IMR-90 (cell line): ENCODE results near the gene NPTX1. TPM values are rescaled to one million over a fixed set of nuclear protein-coding genes. Genes with fewer than 3 reads are reported as not detected.

ENCODE experiments used
- ATAC-seq: fragments of 200-7000 bp; cut with Tn5 transposase; 2 replicates; pipeline ENCODE4 v1.9.1; 2020; ENCODE audit warnings: low read depth, mild to moderate bottlenecking, moderate library complexity
- BruUV-seq: library from RNA; stranded (reverse); fragments of 400-500 nt; replicated peaks from 2 replicates; lab custom pipeline; 2021; lab: Mats Ljungman, UMichigan
- CTCF ChIA-PET: fragments of 300-600 bp; formaldehyde crosslinking; extraction: SDS; loops from one replicate; lab custom pipeline; 2021; ENCODE audit warnings: antibody characterized with exemption; lab: Yijun Ruan, JAX
- POLR2A ChIA-PET: fragments of 300-600 bp; sonication (Branson Sonifier 250); formaldehyde crosslinking; loops from one replicate; lab custom pipeline; 2022; ENCODE audit warnings: antibody characterized with exemption; ENCODE audit not compliant: unreplicated experiment; lab: Charles Lee
- DNase-seq: peaks from one replicate; pipeline ENCODE4 v3.0.0; 2013
- H2AFZ ChIP-seq: replicated peaks from 2 replicates; pipeline ENCODE3; 2013; ENCODE audit warnings: low read length, mild to moderate bottlenecking; ENCODE audit not compliant: poor library complexity
- H2AK5ac ChIP-seq: 2 replicates; pipeline ENCODE4 v1.6.1; 2013; ENCODE audit warnings: low read depth, low read length, inconsistent platforms
- H2AK9ac ChIP-seq: replicated peaks from 2 replicates; pipeline ENCODE3; 2013; ENCODE audit warnings: mild to moderate bottlenecking, low read depth, low read length, moderate library complexity; ENCODE audit not compliant: poor library complexity
- H2BK120ac ChIP-seq: 2 replicates; pipeline ENCODE4 v1.6.1; 2013; ENCODE audit warnings: low read depth, low read length, inconsistent platforms
- H2BK15ac ChIP-seq: 3 replicates; pipeline ENCODE4 v1.6.1; 2013; ENCODE audit warnings: low read depth, low read length, inconsistent platforms
- H2BK20ac ChIP-seq: 2 replicates; pipeline ENCODE4 v1.6.1; 2013; ENCODE audit warnings: low read depth, mild to moderate bottlenecking, inconsistent platforms, low read length, moderate library complexity
- H2BK5ac ChIP-seq: 2 replicates; pipeline ENCODE4 v1.6.1; 2013; ENCODE audit warnings: mild to moderate bottlenecking, low read depth, low read length, inconsistent platforms; ENCODE audit not compliant: poor library complexity, severe bottlenecking
- H3K14ac ChIP-seq: replicated peaks from 2 replicates; pipeline ENCODE4 v1.6.1; 2013; ENCODE audit warnings: low read depth, low read length, inconsistent platforms
- H3K18ac ChIP-seq: 2 replicates; pipeline ENCODE4 v1.6.1; 2013; ENCODE audit warnings: low read depth, low read length, control low read depth
- H3K23ac ChIP-seq: 2 replicates; pipeline ENCODE4 v1.6.1; 2013; ENCODE audit warnings: low read depth, low read length, inconsistent platforms
- H3K27ac ChIP-seq: 2 replicates; pipeline ENCODE4 v1.5.1; 2013; ENCODE audit warnings: mild to moderate bottlenecking, control low read depth, low read length; ENCODE audit not compliant: insufficient read depth
- H3K27me3 ChIP-seq: 2 replicates; pipeline ENCODE4 v1.6.1; 2013; ENCODE audit warnings: low read length; ENCODE audit not compliant: control insufficient read depth, insufficient read depth
- H3K36me3 ChIP-seq: 2 replicates; pipeline ENCODE4 v1.6.1; 2013; ENCODE audit warnings: low read length, mixed read lengths; ENCODE audit not compliant: control insufficient read depth, insufficient read depth
- H3K4ac ChIP-seq: 2 replicates; pipeline ENCODE4 v1.6.1; 2013; ENCODE audit warnings: low read depth, low read length, inconsistent platforms
- H3K4me1 ChIP-seq: 2 replicates; pipeline ENCODE4 v1.6.1; 2013; ENCODE audit warnings: low read length, mixed read lengths; ENCODE audit not compliant: control insufficient read depth, insufficient read depth
- H3K4me2 ChIP-seq: 2 replicates; pipeline ENCODE4 v1.6.1; 2013; ENCODE audit warnings: low read depth, mild to moderate bottlenecking, control low read depth, low read length, moderate library complexity
- H3K4me3 ChIP-seq: 2 replicates; pipeline ENCODE4 v1.5.1; 2013; ENCODE audit warnings: low read depth, mild to moderate bottlenecking, control low read depth, low read length, moderate library complexity; ENCODE audit not compliant: insufficient read depth
- H3K56ac ChIP-seq: 2 replicates; pipeline ENCODE4 v1.6.1; 2013; ENCODE audit warnings: low read length, inconsistent platforms; ENCODE audit not compliant: insufficient read depth; ENCODE audit errors: extremely low read depth
- H3K79me1 ChIP-seq, 2 experiments: 2 replicates each; pipeline ENCODE4 v1.6.1; 2013; ENCODE audit warnings: low read length in 2 of 2, inconsistent platforms in 1 of 2, low read depth in 1 of 2
- H3K9ac ChIP-seq: 2 replicates; pipeline ENCODE4 v1.6.1; 2013; ENCODE audit warnings: low read depth, low read length, control low read depth
- H3K9me1 ChIP-seq: 2 replicates; pipeline ENCODE4 v1.6.1; 2013; ENCODE audit warnings: low read length, inconsistent platforms; ENCODE audit not compliant: insufficient read depth
- H3K9me3 ChIP-seq: 2 replicates; pipeline ENCODE4 v1.6.1; 2013; ENCODE audit warnings: low read length; ENCODE audit not compliant: control insufficient read depth, insufficient read depth
- H4K20me1 ChIP-seq: 2 replicates; pipeline ENCODE4 v1.6.1; 2013; ENCODE audit warnings: low read length, inconsistent platforms; ENCODE audit not compliant: insufficient read depth
- H4K5ac ChIP-seq: 2 replicates; pipeline ENCODE4 v1.6.1; 2013; ENCODE audit warnings: mild to moderate bottlenecking, low read depth, low read length, control low read depth
- H4K8ac ChIP-seq, 2 experiments: 2 replicates each; pipeline ENCODE4 v1.6.1; 2013; ENCODE audit warnings: low read depth in 2 of 2, low read length in 2 of 2, control low read depth in 1 of 2, inconsistent platforms in 1 of 2
- H4K91ac ChIP-seq: 2 replicates; pipeline ENCODE4 v1.6.1; 2013; ENCODE audit warnings: low read depth, low read length, inconsistent platforms; ENCODE audit not compliant: insufficient read depth
- BHLHE40 ChIP-seq: fragments of 150-350 bp; IDR thresholded peaks from 2 replicates; pipeline ENCODE4 v1.6.1; 2016; ENCODE audit warnings: mild to moderate bottlenecking, low read depth, low read length
- CHD1 ChIP-seq: IDR thresholded peaks from 2 replicates; pipeline ENCODE4 v1.6.1; 2012; ENCODE audit warnings: low read depth, low read length, improper control_type of control experiment
- MAFK ChIP-seq: IDR thresholded peaks from 2 replicates; pipeline ENCODE4 v1.6.1; 2012; ENCODE audit warnings: low read depth, low read length, improper control_type of control experiment
- MAZ ChIP-seq: IDR thresholded peaks from 2 replicates; pipeline ENCODE4 v1.6.1; 2012; ENCODE audit warnings: low read depth, mild to moderate bottlenecking, low read length, improper control_type of control experiment, moderate library complexity, borderline replicate concordance
- RAD21 ChIP-seq: IDR thresholded peaks from 2 replicates; pipeline ENCODE4 v1.6.1; 2012; ENCODE audit warnings: low read length, improper control_type of control experiment
- SMC3 ChIP-seq: fragments of 150-350 bp; IDR thresholded peaks from 2 replicates; pipeline ENCODE4 v1.6.1; 2016; ENCODE audit warnings: low read depth, mild to moderate bottlenecking, antibody characterized with exemption, low read length, moderate library complexity
- WGBS, 2 experiments: methylation state at CpG; one replicate each; pipeline versions ENCODE4 v1.1.5 to v1.1.7; 2013; ENCODE audit warnings: missing lambda C conversion rate in 2 of 2; ENCODE audit not compliant: insufficient read length in 1 of 2; ENCODE audit errors: extremely low coverage in 2 of 2; 5-methylcytosine and 5-hydroxymethylcytosine counted together
- dilution Hi-C: fragments of 300-500 bp; cut with HindIII; formaldehyde crosslinking; loops from one replicate; pipeline ENCODE4 v1.14.3; 2018; ENCODE audit warnings: low sequenced_read_pairs; ENCODE audit not compliant: unreplicated experiment
- in situ Hi-C: fragments of 300-500 bp; cut with MboI; formaldehyde crosslinking; loops from 3 replicates; pipeline ENCODE4 v1.14.3; 2019; ENCODE audit warnings: low sequenced_read_pairs, inconsistent platforms, mixed read lengths
- intact Hi-C: fragments of 100-400 bp; cut with micrococcal nuclease; formaldehyde crosslinking; loops from 2 replicates; pipeline ENCODE4 v1.10.0; 2022
- polyA plus RNA-seq, 3 experiments: library from polyadenylated mRNA; depleted of rRNA; stranded (reverse); fragments of >200 nt; gene quantifications; 2 replicates each; pipeline ENCODE4 v1.2.3, GENCODE V29; 2012; ENCODE audit warnings: low replicate concordance in 1 of 3
- total RNA-seq: library from RNA; depleted of rRNA; stranded (reverse); fragments of >200 nt; gene quantifications from 2 replicates; pipeline ENCODE4 v1.2.3, GENCODE V29; 2012
- TF ChIP-seq, protein P1 (sequence below): fragments of 150-350 bp; IDR thresholded peaks from 2 replicates; pipeline ENCODE4 v1.6.1; 2016; ENCODE audit warnings: low read depth, mild to moderate bottlenecking, low read length, moderate library complexity, borderline replicate concordance
- TF ChIP-seq, protein P2 (sequence below): conservative IDR thresholded peaks from 2 replicates; pipeline ENCODE4 v1.5.1; 2012; ENCODE audit warnings: mild to moderate bottlenecking, low read depth, low read length, improper control_type of control experiment

Gene NPTX1
- total and polyA plus RNA-seq, 2 of the 4 experiments (the other 2 are of a cell fraction), result 20.8 to 39.5 TPM

DNA sequence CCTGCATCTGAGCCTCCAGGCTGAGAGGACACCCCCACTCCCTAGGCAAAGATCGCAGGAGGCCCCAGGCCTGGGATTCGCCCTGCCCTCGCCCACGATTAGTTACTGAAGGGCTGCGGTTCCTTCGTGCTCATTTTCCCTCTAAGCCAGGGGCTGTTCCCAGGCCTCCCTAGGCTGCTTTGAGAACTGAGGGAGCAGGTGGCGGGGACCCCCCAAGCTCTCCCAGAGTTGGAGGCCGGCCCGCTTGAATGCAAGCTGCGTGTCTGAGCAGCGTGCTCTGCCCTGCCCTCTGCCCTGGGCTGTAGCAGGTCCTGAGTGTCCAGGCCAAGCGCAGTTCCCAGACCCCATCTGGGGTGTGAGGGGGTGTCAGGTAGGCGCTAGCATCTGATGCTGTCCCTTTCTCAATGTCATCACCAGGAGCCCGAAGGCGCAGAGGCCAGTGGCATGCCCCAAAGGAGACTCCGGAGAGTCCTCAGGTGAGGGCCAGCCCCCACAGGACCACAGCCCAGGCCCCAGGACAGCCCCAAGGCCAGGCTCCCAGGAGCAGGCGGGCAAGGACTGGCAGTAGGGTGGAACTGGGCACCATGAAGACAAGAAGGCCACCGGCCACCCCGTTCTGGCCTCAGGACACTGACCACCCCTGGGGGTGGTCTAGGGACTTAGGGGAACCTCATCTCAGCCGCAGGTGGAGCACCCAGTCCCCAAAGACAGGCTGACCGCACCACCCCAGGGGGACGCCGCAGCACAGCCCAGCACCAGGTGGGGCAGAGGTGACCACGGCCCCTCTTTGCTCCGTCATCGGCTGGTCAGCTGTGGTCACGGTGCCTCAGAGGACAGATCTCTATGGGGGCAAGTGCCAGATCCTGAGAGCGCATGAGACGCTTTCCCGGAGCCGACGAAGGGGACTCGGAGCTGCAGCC is 46.8 kb downstream of the NPTX1 start:
- H3K56ac ChIP-seq, result no peak overlapping the region
- H3K9me1 ChIP-seq, result no peaks in the 10 kb centered on the region
- TF ChIP-seq MAZ (no peak), CHD1 (no peak), RAD21 (no peak), MAFK (no peak), BHLHE40 (no peak), SMC3 (no peak)
- TF ChIP-seq, protein P1, sequence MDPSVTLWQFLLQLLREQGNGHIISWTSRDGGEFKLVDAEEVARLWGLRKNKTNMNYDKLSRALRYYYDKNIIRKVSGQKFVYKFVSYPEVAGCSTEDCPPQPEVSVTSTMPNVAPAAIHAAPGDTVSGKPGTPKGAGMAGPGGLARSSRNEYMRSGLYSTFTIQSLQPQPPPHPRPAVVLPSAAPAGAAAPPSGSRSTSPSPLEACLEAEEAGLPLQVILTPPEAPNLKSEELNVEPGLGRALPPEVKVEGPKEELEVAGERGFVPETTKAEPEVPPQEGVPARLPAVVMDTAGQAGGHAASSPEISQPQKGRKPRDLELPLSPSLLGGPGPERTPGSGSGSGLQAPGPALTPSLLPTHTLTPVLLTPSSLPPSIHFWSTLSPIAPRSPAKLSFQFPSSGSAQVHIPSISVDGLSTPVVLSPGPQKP, result no peak
- TF ChIP-seq, protein P2, sequence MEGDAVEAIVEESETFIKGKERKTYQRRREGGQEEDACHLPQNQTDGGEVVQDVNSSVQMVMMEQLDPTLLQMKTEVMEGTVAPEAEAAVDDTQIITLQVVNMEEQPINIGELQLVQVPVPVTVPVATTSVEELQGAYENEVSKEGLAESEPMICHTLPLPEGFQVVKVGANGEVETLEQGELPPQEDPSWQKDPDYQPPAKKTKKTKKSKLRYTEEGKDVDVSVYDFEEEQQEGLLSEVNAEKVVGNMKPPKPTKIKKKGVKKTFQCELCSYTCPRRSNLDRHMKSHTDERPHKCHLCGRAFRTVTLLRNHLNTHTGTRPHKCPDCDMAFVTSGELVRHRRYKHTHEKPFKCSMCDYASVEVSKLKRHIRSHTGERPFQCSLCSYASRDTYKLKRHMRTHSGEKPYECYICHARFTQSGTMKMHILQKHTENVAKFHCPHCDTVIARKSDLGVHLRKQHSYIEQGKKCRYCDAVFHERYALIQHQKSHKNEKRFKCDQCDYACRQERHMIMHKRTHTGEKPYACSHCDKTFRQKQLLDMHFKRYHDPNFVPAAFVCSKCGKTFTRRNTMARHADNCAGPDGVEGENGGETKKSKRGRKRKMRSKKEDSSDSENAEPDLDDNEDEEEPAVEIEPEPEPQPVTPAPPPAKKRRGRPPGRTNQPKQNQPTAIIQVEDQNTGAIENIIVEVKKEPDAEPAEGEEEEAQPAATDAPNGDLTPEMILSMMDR, result no peak
- H2BK20ac ChIP-seq, result no peak overlapping the region
- no peak overlapping the region for H2BK5ac ChIP-seq
- no peak overlapping the region for H2BK120ac ChIP-seq
- CTCF ChIA-PET, result no interaction called here
- H4K8ac ChIP-seq, result no peak overlapping the region
- H3K4ac ChIP-seq, result no peak overlapping the region
- no peaks in the 10 kb centered on the region for H3K9me3 ChIP-seq
- POLR2A ChIA-PET, result no interaction called here
- no peak overlapping the region for H3K27ac ChIP-seq
- H2BK15ac ChIP-seq, result no peak overlapping the region
- 92% methylated on average over 19 of the region's 33 CpGs; no CpG with 5 or more reads in 1 of the 2 experiments for WGBS, 2 experiments
- no peak overlapping the region for H3K23ac ChIP-seq
- no peak overlapping the region for H2AFZ ChIP-seq
- peaks cover 2% of the 10 kb centered on the region; the same call in 1 of the 2 replicates for H3K4me1 ChIP-seq
- H4K5ac ChIP-seq, result no peak overlapping the region
- dilution Hi-C loops, result no loop called here
- no peaks in the 10 kb centered on the region for H3K27me3 ChIP-seq
- DNase-seq (no peak), ATAC-seq (no peak)
- in situ Hi-C loops, result loop anchor here (5.0 to 10.0 kb wide), 3 partner anchors 143 to 553 kb away; no protein-coding TSS in a partner anchor
- H2AK5ac ChIP-seq, result no peak overlapping the region
- H3K9ac ChIP-seq, result no peak overlapping the region
- no peak overlapping the region for H3K4me2 ChIP-seq
- no peak overlapping the region for H3K18ac ChIP-seq
- no peak overlapping the region for H3K4me3 ChIP-seq
- H2AK9ac ChIP-seq, result no peak overlapping the region
- no peak overlapping the region for H3K14ac ChIP-seq
- H4K91ac ChIP-seq, result no peak overlapping the region
- no peaks in the 10 kb centered on the region for H3K79me1 ChIP-seq
- peaks cover 7% of the 10 kb centered on the region for H4K20me1 ChIP-seq
- BruUV-seq, result no TSS peak
- H3K36me3 ChIP-seq, result peaks cover 13% of the 10 kb centered on the region; the same call in 1 of the 2 replicates
- intact Hi-C loops, result loop anchor here (5.0 kb wide), 3 partner anchors 43 to 463 kb away; no protein-coding TSS in a partner anchor
